Thymus (tissue), 11 donors: ENCODE data around the gene INF2. TPM values are rescaled to one million over a fixed set of nuclear protein-coding genes. Genes with fewer than 3 reads are reported as not detected.

Experiments used
- DNase-seq, 9 donors: peaks; one replicate each; pipeline ENCODE4 v3.0.0-alpha.2; 2013; ENCODE audit warnings: low spot score in 9 of 9, low read depth in 6 of 9, missing footprints in 1 of 9
- H3K27ac ChIP-seq, 2 donors: one replicate each; pipeline ENCODE4 v1.5.1; 2013; ENCODE audit warnings: control low read depth in 1 of 2, low read depth in 1 of 2, low read length in 1 of 2, mild to moderate bottlenecking in 1 of 2, moderate library complexity in 1 of 2
- H3K27me3 ChIP-seq, 2 donors: one replicate each; pipeline ENCODE4 v1.5.1; 2013; ENCODE audit warnings: low read length in 1 of 2; ENCODE audit not compliant: control insufficient read depth in 2 of 2, insufficient read depth in 1 of 2
- H3K36me3 ChIP-seq, 2 donors: one replicate each; pipeline ENCODE4 v1.5.1; 2013; ENCODE audit warnings: low read length in 1 of 2, mild to moderate bottlenecking in 1 of 2, moderate library complexity in 1 of 2; ENCODE audit not compliant: control insufficient read depth in 2 of 2, insufficient read depth in 2 of 2
- H3K4me1 ChIP-seq, 2 donors: one replicate each; pipeline ENCODE4 v1.5.1; 2013; ENCODE audit warnings: low read length in 2 of 2; ENCODE audit not compliant: control insufficient read depth in 2 of 2, insufficient read depth in 2 of 2
- H3K4me3 ChIP-seq, 2 donors: one replicate each; pipeline ENCODE4 v1.5.1; 2013; ENCODE audit warnings: low read length in 2 of 2, control low read depth in 1 of 2, mild to moderate bottlenecking in 1 of 2
- H3K9me3 ChIP-seq, 2 donors: one replicate each; pipeline ENCODE4 v1.5.1; 2013; ENCODE audit warnings: low read length in 1 of 2, mild to moderate bottlenecking in 1 of 2; ENCODE audit not compliant: control insufficient read depth in 2 of 2, insufficient read depth in 1 of 2
- WGBS: extraction: QIAGEN DNeasy Blood & Tissue Kit; methylation state at CpG from one replicate; pipeline ENCODE4 v1.1.7; 2013; 5-methylcytosine and 5-hydroxymethylcytosine counted together
- polyA plus RNA-seq: library from polyadenylated mRNA; stranded (reverse); fragments of 200-250 nt; gene quantifications from one replicate; pipeline ENCODE4 v1.2.3, GENCODE V29; 2013
- total RNA-seq: library from RNA; stranded (reverse); fragments of 120-200 nt; gene quantifications from one replicate; pipeline ENCODE4 v1.2.4, GENCODE V29; 2013
- donor health status: healthy.

The INF2 gene
- total and polyA plus RNA-seq, 2 donors = 8.7 to 57.9 TPM

DNA sequence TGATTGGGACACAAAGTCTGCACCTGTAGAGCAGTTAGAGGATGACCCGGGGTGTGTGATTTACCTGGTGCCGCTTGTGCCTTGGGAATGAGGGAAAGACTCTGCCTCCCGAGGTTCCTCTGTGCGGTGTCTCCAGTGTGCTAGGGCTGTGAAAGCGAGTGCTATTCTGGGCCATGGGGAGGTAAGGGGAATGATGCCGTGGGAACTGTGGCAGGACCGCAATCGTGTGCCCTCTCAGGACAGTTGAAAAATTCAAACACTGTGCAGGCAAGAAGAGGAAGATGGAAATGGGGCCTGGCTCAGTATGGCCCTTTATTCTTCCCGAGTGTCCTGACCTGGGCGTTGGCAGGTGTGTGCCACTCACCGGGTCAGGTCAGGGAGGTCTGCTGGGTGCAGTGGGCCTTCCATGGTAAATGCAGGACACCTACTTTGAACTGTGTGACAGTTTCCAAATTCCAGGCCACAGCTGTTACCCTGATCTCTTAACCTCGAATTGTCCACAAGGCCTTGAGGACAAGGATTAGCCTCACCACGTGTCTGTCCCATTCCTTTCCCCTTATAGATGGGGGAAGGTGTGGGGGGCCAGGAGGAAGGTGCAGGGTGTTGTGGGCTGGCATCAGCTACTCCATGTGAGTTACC lies 64.9 kb downstream of the INF2 start:
- H3K4me1 ChIP-seq = peaks cover 51 to 72% of the 10 kb centered on the region in 2 donors
- peaks cover 0 to 25% of the 10 kb centered on the region in 2 donors for H3K9me3 ChIP-seq
- DNase-seq = no peak
- no peaks in the 10 kb centered on the region for H3K27me3 ChIP-seq
- 76% methylated on average over 13 of the region's 13 CpGs for WGBS
- H3K4me3 ChIP-seq = peak overlapping the region; percentile 90 to 97
- peak overlapping the region in 1 of 2 donors; percentile 96 for H3K27ac ChIP-seq
- H3K36me3 ChIP-seq = peaks cover 25 to 49% of the 10 kb centered on the region in 2 donors

DNA sequence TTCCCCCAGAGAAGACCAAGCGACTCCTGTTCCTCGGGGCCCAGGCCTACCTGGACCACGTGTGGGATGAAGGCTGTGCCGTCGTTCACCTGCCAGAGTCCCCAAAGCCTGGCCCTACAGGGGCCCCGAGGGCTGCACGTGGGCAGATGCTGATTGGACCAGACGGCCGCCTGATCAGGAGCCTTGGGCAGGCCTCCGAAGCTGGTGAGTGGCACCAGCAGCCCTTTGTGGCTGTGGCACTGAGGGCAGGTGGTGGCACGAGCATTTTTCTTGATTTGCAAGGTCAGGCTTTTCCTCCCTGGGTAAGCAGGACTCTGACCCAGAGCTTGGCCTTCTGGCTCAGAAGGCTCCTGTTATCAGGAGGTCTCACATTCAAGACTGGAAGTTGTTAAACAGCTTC lies 66.2 kb downstream of the INF2 start:
- 85% methylated on average over 11 of the region's 11 CpGs for WGBS
- Histone ChIP-seq H3K27me3 (no peaks in the 10 kb centered on the region), H3K27ac (peak overlapping the region; percentile 86 to 96), H3K9me3 (peaks cover 0 to 14% of the 10 kb centered on the region in 2 donors), H3K36me3 (peaks cover 38 to 62% of the 10 kb centered on the region in 2 donors), H3K4me3 (peak overlapping the region; percentile 38 to 97), H3K4me1 (peaks cover 60 to 74% of the 10 kb centered on the region in 2 donors)
- DNase-seq = no peak

DNA sequence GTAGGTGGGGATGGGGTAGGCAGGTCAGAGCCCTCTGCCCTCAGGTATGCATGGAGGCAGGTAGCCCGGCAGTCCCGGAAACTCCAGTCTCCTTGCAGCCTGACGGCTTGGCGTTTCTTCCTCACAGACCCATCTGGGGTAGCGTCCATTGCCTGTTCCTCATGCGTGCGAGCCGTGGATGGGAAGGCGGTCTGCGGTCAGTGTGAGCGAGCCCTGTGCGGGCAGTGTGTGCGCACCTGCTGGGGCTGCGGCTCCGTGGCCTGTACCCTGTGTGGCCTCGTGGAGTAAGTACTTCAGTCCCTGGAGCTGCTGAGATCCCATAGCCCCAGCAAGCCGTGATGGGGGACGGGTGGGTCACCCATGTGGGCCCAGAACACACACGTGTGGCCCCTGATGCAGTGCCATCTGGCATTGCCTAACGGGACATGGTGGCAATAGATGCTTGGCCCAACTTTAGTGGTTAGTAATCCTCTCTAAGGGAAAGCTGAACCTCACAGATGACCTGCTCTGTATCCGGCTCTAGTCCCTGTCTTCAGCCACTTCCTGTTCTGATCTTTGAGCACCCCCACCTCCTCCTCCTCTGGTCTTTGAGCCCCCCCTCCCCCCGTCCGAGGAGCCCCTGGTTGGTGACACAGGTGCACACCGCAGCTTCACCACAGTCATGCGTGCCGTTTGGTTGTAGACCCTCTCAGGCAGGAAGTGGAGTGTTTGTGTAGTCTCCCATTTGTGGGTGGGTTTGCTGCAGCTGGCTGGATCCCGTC lies 67.2 kb downstream of the INF2 start:
- 56% methylated on average over 27 of the region's 27 CpGs for WGBS
- H3K27ac ChIP-seq = peak overlapping the region; percentile 86 to 96

DNA sequence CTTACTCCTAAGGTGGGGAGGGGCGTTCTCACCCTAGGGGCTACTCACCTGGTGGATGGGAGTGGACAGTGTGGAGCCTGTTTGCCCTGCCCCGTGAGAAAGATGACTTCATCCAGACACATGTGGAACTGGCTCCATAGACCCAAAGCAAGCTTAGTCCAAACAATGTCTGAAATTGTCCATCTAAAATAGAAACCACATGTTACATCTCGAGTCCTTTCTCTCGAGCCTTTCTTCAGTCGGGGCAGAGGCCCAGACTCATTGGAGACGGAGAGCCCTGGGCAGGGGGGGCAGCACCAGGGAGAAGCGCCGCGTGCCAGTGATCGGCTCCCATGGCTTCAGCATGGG lies 67.8 kb downstream of the INF2 start:
- Histone ChIP-seq H3K4me1 (peaks cover 56 to 79% of the 10 kb centered on the region in 2 donors), H3K27ac (peak overlapping the region; percentile 86 to 96), H3K9me3 (peaks cover 0 to 3% of the 10 kb centered on the region in 2 donors), H3K27me3 (no peaks in the 10 kb centered on the region), H3K4me3 (peak overlapping the region; percentile 1 to 8), H3K36me3 (peaks cover 44 to 78% of the 10 kb centered on the region in 2 donors)
- 56% methylated on average over 10 of the region's 10 CpGs for WGBS
- no peak for DNase-seq

More for the DNA sequence above, 67.2 kb downstream of the INF2 start:
- H3K4me1 ChIP-seq = peaks cover 60 to 83% of the 10 kb centered on the region in 2 donors
- H3K36me3 ChIP-seq = peaks cover 44 to 72% of the 10 kb centered on the region in 2 donors
- H3K4me3 ChIP-seq = peak overlapping the region; percentile 38 to 97
- H3K27me3 ChIP-seq = no peaks in the 10 kb centered on the region
- H3K9me3 ChIP-seq = peaks cover 0 to 8% of the 10 kb centered on the region in 2 donors
- peak; percentile 53 to 90 (median 68) for DNase-seq

DNA sequence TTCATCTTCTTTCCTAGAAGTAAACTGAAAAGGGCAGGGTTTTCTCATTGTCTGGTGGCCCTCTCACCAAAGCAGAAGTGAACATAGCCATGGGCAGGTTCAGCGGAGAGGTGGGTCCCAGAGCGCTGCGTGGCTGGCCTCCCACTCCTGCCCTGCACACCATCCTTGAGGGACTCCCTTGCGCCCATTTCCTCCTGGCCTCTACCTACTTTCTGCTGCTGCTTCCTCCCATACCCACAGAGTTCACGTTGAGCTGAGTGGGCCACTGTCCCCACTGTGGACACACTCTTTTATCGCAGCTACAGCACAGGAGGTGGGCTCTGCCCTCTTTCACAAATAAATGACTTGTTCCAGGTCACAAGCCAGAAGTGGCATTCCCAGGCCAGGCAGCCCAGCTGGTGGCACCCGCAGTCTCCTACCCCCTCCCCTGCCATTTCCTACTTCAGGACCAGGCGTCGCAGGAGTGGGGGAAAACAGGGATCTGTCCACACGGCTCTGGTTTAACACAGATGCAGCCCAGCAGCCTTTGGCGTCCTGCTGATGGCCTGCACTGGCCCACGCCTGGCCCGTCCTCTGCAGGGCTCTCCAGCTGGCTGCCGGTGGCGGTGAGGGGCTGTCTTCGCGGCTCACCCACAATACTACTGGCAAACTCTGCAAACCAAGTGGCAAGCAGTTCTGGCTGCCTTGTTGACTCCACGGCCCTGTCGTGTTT lies 68.4 kb downstream of the INF2 start:
- Histone ChIP-seq H3K4me1 (peaks cover 56 to 77% of the 10 kb centered on the region in 2 donors), H3K27ac (peak overlapping the region; percentile 86 to 96), H3K27me3 (no peaks in the 10 kb centered on the region), H3K36me3 (peaks cover 44 to 81% of the 10 kb centered on the region in 2 donors), H3K9me3 (no peaks in the 10 kb centered on the region), H3K4me3 (peak overlapping the region in 1 of 2 donors; percentile 8)
- DNase-seq = peak in 1 of 9 donors; percentile 22
- 90% methylated on average over 19 of the region's 19 CpGs for WGBS

DNA sequence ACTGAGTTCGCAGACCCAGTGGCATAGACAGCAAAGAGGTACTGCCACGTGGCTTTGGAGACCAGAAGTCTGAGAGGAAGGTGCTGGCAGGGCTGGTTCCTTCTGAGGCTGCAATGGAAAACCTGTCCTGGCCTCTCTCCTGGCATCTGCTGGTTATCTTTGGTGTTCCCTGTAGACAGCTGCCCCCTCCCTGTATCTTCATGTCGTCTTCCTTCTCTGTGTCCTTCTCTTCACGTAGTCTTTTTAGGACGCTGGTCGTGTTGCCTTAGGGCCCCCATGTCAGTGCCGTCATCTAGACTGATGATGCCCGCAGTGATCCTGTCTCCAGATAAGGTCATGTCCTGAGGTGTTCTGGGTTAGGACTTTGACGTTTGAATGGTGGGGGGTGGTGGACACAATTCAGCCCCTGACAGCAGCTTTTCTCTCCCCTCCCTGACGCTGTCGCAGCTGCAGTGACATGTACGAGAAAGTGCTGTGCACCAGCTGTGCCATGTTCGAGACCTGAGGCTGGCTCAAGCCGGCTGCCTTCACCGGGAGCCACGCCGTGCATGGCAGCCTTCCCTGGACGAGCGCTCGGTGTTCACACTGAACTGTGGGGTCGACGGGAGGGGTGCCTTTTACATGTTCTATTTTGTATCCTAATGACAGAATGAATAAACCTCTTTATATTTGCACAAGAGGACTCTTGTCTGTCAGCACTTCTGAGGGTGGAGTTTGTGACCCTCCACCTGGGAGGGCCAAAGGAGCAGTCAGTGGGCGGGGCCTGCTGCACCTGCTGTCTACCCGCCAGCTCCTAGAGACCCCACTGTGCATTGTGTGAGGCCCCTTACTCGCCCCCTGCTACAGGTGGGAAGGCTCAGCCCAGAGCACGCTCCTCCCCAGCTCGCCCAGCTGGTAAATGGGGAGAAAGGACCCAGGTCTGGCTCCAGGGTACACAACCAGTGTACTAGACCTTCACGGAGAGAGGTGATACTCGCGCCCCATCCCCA lies 69.9 kb downstream of the INF2 start:
- peaks cover 44 to 83% of the 10 kb centered on the region in 2 donors for H3K36me3 ChIP-seq
- DNase-seq = peak in 4 of 9 donors; percentile 49 to 56 (median 51)
- H3K27ac ChIP-seq = peak overlapping the region; percentile 36 to 96
- peaks cover 56 to 73% of the 10 kb centered on the region in 2 donors for H3K4me1 ChIP-seq
- H3K4me3 ChIP-seq = no peak overlapping the region
- H3K9me3 ChIP-seq = no peaks in the 10 kb centered on the region
- WGBS = 91% methylated on average over 30 of the region's 30 CpGs
- H3K27me3 ChIP-seq = no peaks in the 10 kb centered on the region

DNA sequence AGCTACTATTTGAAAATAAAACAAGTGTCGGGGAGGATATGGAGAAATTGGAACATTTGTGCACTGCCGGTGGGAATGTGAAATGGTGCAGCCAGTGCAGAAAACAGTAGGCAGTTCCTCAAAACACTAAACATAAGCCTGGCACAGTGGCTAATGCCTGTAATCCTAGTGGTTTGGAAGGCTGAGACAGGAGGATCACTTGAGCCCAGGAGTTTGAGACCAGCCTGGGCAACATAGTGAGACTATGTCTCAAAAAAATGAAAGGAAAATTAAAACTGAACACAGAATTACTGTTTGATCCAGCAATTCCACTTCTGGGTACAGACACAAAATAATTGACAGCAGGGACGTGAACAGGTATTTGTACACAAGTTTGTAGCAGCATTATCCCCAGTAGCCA lies 76.1 kb downstream of the INF2 start:
- H3K27ac ChIP-seq = no peak overlapping the region
- WGBS = 98% methylated on average over 3 of the region's 3 CpGs
- no peaks in the 10 kb centered on the region for H3K27me3 ChIP-seq
- no peak for DNase-seq
- H3K4me1 ChIP-seq = peaks cover 0 to 25% of the 10 kb centered on the region in 2 donors
- H3K9me3 ChIP-seq = no peaks in the 10 kb centered on the region
- peaks cover 19 to 46% of the 10 kb centered on the region in 2 donors for H3K36me3 ChIP-seq
- H3K4me3 ChIP-seq = no peak overlapping the region

DNA sequence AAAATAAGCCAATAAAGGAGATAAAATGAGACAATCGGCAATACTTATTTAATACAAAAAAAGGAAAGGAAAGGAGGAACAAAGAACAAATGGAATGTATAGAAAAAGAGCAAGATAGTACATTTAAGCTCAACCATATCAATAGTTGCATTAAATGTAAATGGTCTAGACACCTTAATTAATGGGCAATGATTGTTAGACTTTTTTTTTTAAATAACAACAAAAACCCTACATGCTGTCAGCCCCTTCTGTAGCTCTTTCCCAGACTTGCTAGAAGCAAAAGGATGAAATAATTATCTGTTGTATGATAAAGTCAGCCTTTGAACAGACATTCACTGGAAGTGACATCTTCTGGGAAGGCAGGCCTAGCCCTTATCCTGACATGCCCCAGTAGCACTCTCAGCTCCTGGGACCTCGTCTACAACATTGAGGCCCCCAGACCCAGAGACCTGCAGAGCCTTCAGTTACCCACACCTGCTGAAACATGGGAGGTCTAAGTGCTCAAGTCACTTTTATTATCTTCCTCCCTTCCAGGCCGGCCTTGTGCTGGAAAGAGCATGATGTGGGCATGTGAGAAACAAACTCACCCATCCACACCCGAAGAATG lies 76.9 kb downstream of the INF2 start:
- Histone ChIP-seq H3K36me3 (peaks cover 20 to 46% of the 10 kb centered on the region in 2 donors), H3K4me3 (no peak overlapping the region), H3K27ac (no peak overlapping the region), H3K9me3 (peaks cover 4 to 7% of the 10 kb centered on the region in 2 donors), H3K4me1 (peaks cover 0 to 17% of the 10 kb centered on the region in 2 donors), H3K27me3 (no peaks in the 10 kb centered on the region)
- no peak for DNase-seq
- over 99% methylated on average over 4 of the region's 4 CpGs for WGBS
